ENCODE results near the gene APOM. TPM values are rescaled to one million over a fixed set of nuclear protein-coding genes. Genes with fewer than 3 reads are reported as not detected.

APOM gene
- total RNA-seq, 1 experiment from 2014 or later = 5.0 TPM

- H3K36me3 Mint-ChIP-seq (ENCODE audit: insufficient read depth, unreplicated experiment) = peaks cover 42% of the 10 kb centered on the region
- H3K27ac Mint-ChIP-seq (ENCODE audit: low read depth, unreplicated experiment) = no peak overlapping the region
- intact Hi-C loops (cut with micrococcal nuclease) = no loop called here
These were observed 32.4 kb downstream of the APOM start for GRCh38 chr6:31687860-31688693.

GRCh38 chr6:31689249-31690110, 33.8 kb downstream of the APOM start:
- TF ChIP-seq, protein P1, sequence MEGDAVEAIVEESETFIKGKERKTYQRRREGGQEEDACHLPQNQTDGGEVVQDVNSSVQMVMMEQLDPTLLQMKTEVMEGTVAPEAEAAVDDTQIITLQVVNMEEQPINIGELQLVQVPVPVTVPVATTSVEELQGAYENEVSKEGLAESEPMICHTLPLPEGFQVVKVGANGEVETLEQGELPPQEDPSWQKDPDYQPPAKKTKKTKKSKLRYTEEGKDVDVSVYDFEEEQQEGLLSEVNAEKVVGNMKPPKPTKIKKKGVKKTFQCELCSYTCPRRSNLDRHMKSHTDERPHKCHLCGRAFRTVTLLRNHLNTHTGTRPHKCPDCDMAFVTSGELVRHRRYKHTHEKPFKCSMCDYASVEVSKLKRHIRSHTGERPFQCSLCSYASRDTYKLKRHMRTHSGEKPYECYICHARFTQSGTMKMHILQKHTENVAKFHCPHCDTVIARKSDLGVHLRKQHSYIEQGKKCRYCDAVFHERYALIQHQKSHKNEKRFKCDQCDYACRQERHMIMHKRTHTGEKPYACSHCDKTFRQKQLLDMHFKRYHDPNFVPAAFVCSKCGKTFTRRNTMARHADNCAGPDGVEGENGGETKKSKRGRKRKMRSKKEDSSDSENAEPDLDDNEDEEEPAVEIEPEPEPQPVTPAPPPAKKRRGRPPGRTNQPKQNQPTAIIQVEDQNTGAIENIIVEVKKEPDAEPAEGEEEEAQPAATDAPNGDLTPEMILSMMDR (IDR thresholded peaks at IDR 0.05; ENCODE audit: unreplicated experiment) = no peak
- intact Hi-C loops (cut with micrococcal nuclease) = no loop called here
- no peak for DNase-seq (ENCODE audit: unreplicated experiment)
- Mint-ChIP-seq H3K27me3 (ENCODE audit: insufficient read depth, unreplicated experiment) (no peaks in the 10 kb centered on the region), H3K4me3 (ENCODE audit: unreplicated experiment) (no peak overlapping the region), H3K9me3 (ENCODE audit: unreplicated experiment) (no peaks in the 10 kb centered on the region), H3K4me1 (ENCODE audit: insufficient read depth, unreplicated experiment) (peaks cover 6% of the 10 kb centered on the region), H3K36me3 (ENCODE audit: insufficient read depth, unreplicated experiment) (peaks cover 54% of the 10 kb centered on the region), H3K27ac (ENCODE audit: low read depth, unreplicated experiment) (no peak overlapping the region)
- BruUV-seq (replicated peaks) = no TSS peak
- CTCF ChIA-PET = interaction anchor here (0.9 to 2.2 kb wide), 3 partner anchors 8 to 22 kb away, joined by 3 to 9 read pairs (median 3); partner anchors contain the start of gene LY6G5C
- POLR2A ChIA-PET = interaction anchor here (0.7 to 1.0 kb wide), 2 partner anchors 9 to 38 kb away, joined by 3 read pairs; partner anchors contain the start of gene LY6G5C

More at GRCh38 chr6:31687860-31688693, 32.4 kb downstream of the APOM start:
- no peaks in the 10 kb centered on the region for H3K27me3 Mint-ChIP-seq (ENCODE audit: insufficient read depth, unreplicated experiment)
- CTCF ChIA-PET = interaction anchor here (0.6 to 0.7 kb wide), 4 partner anchors 145 to 287 kb away, joined by 3 to 4 read pairs (median 3); no protein-coding TSS in a partner anchor
- no peak overlapping the region for H3K4me3 Mint-ChIP-seq (ENCODE audit: unreplicated experiment)
- BruUV-seq (replicated peaks) = no TSS peak
- no peaks in the 10 kb centered on the region for H3K9me3 Mint-ChIP-seq (ENCODE audit: unreplicated experiment)
- peaks cover 6% of the 10 kb centered on the region for H3K4me1 Mint-ChIP-seq (ENCODE audit: insufficient read depth, unreplicated experiment)
- POLR2A ChIA-PET = interaction anchor here (0.7 kb wide), 1 partner anchor 27 kb away, joined by 3 read pairs; no protein-coding TSS in a partner anchor
- TF ChIP-seq, protein P1 (IDR thresholded peaks at IDR 0.05; ENCODE audit: unreplicated experiment) = no peak
- no peak for DNase-seq (ENCODE audit: unreplicated experiment)

GRCh38 chr6:31690231-31691077, 34.8 kb downstream of the APOM start:
- intact Hi-C loops (cut with micrococcal nuclease) = no loop called here
- ChIA-PET CTCF (interaction anchor here (0.5 to 2.2 kb wide), 9 partner anchors 9 to 1918 kb away, joined by 3 to 9 read pairs (median 3); partner anchors contain the start of genes ABHD16A and LY6G5C), POLR2A (interaction anchor here (0.6 to 3.4 kb wide), 5 partner anchors 9 to 1008 kb away, joined by 3 to 19 read pairs (median 4); partner anchors contain the start of genes ABHD16A and LY6G5C)
- Mint-ChIP-seq H3K9me3 (ENCODE audit: unreplicated experiment) (no peaks in the 10 kb centered on the region), H3K4me1 (ENCODE audit: insufficient read depth, unreplicated experiment) (peaks cover 6% of the 10 kb centered on the region), H3K27me3 (ENCODE audit: insufficient read depth, unreplicated experiment) (no peaks in the 10 kb centered on the region), H3K27ac (ENCODE audit: low read depth, unreplicated experiment) (peak overlapping the region; percentile 33), H3K36me3 (ENCODE audit: insufficient read depth, unreplicated experiment) (peaks cover 57% of the 10 kb centered on the region), H3K4me3 (ENCODE audit: unreplicated experiment) (no peak overlapping the region)
- TF ChIP-seq, protein P1 (IDR thresholded peaks at IDR 0.05; ENCODE audit: unreplicated experiment) = no peak
- no peak for DNase-seq (ENCODE audit: unreplicated experiment)
- BruUV-seq (replicated peaks) = no TSS peak
